T-helper 22 cell (primary cell): ENCODE data around the gene LCN15.
"Not testable (repeated sequence)": the region's sequence is repeated elsewhere in the genome, so short reads cannot be mapped to it uniquely, and the experiment has no call there.

Experiments used
- DNase-seq: peaks from one replicate; pipeline ENCODE4 v3.0.0-alpha.2; 2020; ENCODE audit warnings: low read depth

LCN15 gene

DNA sequence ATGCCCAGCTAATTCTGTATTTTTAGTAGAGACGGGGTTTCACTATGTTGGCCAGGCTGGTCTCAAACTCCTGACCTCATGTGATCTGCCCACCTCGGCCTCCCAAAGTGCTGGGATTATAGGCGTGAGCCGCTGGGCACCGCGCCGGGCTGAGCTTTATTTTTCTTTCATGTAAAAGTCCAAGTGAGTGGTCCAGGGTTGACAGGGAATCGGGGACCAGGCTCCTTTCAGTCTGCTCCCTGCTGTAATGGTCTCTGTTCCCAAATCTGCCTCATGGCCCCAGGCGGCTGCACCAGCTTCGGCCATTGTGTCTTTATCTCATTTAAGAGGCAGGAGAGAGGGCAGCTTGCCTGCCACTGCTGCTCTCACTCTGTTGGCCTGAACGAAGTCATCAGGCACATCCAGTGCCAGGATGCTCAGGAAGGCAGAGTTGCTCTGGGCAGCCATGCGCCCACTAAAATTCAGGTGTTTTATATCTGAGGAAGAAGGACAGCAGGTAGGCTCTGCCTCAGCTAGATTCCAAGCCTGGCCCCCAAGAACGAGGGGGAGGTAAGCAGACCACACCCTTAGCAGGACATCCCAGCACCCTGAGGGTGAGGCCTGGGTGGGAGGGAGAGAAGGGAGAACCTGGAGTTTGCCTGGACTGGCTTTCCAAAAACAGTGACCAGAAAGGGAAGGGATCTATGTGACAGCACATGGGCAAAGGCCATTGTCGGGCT is 30.1 kb upstream of the LCN15 start:
- no peak for DNase-seq

DNA sequence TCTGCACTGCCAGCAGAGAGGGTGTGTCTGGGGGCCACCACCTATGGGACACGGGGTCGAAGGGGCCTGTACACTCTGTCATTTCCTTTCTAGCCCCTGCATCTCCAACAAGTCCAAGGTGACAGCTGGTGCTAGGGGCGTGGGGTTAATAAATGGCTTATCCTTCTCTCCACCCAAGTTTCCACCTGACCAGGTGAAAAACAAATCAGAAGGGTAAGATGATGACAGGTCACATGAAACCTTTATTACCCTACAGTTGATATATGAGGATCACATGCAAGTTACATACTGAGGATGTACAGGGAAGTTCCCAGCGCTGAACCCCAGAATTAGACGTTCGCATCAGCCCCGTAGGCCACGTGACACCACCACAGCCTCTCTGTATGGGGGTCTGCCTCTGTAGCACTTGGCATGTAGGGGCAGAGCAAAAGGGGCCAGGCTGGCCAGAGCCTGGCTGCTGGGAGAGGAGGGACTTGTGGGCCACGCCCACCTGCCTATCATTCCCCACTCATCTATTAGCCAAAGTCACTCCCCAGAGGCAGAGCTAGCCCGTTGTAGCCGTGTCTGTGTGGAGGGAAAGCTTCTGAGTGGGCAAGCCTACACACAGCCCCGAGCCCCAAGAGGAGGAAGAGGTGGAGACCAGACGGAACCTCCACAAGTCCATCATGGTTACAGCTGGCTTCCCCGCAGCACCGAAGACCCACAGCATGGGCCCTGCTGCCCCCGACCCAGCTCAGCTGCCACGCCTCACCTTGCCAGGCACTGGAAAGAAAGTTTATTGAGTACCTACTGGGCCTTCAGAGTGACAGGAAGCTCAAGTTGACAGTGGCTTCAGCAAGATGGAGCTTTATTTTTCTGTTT is 29.0 kb upstream of the LCN15 start:
- DNase-seq, result no peak

GRCh38 chr9:136792321-136793085 is 28.2 kb upstream of the LCN15 start:
- DNase-seq, result no peak

GRCh38 chr9:136791516-136792276 is 27.4 kb upstream of the LCN15 start:
- DNase-seq, result peak; percentile 52

GRCh38 chr9:136790640-136791515 is 26.6 kb upstream of the LCN15 start, which contains the start of gene TMEM141:
TSS of gene TMEM141 (plus strand) at chr9:136791344. CDS start at chr9:136791371, 27 bp downstream.
- DNase-seq, result peak; percentile 100

DNA sequence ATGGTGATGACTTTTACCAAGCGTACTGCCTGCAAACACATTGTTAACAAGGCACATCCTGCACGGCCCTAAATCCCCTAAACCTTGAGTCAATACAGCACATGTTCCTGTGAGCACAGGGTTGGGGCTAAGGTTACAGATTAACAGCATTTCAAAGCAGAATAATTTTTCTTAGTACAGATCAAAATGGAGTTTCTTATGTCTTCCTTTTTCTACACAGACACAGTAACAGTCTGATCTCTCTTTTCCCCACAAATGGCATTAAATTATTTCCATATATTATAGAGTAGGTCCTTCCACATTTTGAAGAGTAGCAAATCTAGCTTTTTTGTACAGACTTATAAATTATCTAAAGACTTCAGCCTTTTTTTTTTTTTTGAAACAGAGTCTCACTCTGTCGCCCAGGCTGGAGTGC is 25.2 kb upstream of the LCN15 start:
- DNase-seq, result no peak

DNA sequence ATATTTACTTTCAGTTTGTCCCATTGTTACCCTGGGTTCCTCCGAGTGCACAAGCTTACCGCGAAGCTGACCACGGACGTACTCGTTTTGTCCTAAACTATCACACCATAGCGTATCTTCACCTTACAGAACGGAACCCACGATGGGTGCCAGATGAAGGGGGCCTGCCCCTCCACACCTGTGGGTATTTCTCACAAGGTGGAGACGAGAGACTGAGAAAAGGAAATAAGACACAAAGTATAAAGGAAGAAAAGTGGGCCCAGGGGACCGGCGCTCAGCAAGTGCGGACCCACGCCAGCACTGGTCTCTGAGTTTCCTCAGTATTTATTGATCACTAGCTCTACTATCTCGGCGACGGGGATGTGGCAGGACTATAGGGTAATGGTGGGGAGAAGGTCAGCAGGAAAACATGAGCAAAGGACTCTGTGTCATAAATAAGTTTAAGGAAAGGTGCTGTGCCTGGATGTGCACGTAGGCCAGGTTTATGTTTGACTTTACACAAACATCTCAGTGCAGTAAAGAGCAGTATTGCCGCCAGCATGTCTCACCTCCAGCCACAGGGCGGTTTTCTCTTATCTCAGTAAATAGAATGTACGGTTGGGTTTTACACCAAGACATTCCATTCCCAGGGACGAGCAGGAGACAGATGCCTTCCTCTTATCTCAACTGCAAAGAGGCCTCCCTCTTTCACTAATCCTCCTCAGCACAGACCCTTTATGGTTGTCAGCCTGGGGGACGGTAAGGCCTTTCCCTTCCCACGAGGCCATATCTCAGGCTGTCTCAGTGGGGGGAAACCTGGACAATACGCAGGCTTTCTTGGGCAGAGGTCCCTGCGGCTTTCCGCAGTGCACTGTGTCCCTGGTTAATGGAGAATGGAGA is 24.6 kb upstream of the LCN15 start:
- not testable (repeated sequence) for DNase-seq

DNA sequence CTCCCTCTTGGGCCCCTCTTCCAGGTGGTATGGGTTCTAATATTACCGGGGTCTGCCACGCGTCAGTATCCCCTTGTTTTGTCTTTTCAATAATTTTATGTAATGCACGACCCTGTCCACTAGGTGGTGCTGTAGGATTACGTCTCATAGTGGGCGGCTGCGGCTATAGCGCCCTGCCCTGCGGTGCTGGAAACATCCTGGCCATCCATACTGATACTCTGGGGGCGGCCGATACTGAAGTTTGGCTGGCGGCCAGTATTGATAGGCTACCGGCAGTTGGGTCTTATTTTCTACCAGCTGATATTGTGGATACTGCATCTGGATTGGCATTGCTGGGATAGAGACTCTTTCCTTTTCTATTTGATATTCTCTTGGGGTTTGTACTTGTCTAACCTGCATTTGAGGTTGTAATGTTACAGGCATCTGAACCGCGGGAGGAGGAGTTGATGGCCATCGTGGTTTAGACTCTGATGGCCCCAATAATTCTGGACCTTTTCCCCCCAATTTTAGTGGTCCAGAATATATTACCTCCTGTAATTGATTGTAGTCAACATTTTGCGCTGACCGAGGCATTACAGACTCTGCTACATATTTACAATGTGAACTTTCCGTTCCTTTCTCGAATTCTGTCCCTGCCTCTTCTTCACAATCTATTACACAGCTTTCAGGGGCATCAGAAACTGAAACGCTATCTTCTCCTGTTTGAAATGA is 23.5 kb upstream of the LCN15 start:
- DNase-seq, result peak; percentile 39

GRCh38 chr9:136786983-136787382 is 22.7 kb upstream of the LCN15 start:
- DNase-seq, result not testable (repeated sequence)

DNA sequence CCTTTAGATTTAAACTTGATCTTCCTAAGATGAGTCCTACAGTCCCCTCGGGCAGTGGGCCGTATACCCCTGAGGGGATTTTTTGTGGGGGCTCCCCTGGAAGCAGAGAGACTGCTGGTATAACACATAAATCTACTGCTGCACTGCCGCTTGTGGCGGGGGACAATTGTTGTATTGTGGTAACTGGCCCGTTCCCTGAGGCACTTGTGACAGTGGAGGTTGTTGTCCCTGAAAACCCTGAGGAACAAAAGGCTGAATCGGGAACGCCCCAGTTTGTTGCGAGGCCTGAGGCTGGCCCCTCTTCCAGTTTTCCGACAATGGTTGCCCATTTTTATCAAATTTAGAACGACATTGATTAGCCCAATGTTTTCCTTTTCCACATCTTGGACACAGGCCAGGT is 22.1 kb upstream of the LCN15 start:
- DNase-seq, result no peak

- not testable (repeated sequence) for DNase-seq
Measured at GRCh38 chr9:136785565-136786355, 21.4 kb upstream of the LCN15 start.

GRCh38 chr9:136784997-136785361 is 20.7 kb upstream of the LCN15 start:
- DNase-seq, result no peak

DNA sequence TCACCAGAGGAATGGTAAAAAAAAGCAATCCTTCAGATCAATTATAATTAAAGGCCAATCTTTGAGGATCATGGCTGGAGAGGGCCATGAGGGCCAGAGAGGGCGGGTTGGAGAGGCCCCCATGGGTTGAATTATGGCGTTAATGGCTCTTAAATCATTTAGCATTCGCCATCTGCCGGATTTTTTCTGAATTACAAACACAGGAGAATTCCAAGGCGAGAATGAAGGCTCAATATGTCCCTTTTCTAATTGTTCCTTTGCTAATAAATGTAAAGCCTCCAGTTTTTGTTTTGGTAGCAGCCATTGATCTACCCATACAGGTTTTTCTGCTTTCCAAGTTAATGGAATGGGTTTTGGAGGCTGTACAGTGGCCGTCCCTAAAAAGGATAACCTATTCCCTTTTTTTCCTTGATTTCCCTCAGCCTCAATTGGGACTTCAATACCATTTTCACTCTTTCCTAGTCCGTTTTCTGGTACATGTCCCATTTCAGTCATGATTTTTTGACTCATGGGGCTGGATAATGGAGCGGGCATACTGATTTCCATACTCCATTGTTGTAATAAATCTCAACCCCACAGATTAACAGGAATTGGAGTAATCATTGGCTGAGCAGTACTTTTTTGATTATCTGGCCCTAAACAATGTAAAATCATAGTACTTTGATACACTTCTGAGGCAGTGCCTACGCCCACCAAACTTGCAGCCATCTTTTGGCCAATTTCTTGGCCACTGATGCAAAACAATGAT is 20.1 kb upstream of the LCN15 start:
- DNase-seq, result no peak

GRCh38 chr9:136782452-136782851 is 18.1 kb upstream of the LCN15 start:
- DNase-seq, result no peak

- DNase-seq, result no peak
Measured at GRCh38 chr9:136779808-136780207, 15.5 kb upstream of the LCN15 start.

GRCh38 chr9:136777359-136777758 is 13.0 kb upstream of the LCN15 start:
- no peak for DNase-seq

- DNase-seq, result no peak
Measured at GRCh38 chr9:136776947-136777346, 12.6 kb upstream of the LCN15 start.

DNA sequence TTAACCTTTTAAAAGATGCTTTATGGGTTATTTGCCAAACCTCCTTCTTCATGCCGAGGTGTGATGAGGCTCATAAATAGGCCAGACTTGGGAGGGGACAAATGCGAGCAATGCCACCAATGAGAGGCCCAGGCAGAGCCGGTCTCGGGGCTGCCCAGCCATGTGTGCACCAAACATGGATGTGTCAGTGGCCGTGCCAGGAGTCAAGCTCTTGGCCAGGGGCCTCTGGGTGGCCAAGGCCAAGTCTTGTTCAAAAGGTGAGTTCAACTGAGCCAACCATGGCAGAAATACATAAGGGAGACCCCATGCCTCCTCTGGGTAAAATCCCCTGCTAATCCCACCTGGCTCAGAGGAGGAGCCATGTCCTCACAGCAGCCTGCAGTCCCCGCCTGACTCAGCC is 10.9 kb upstream of the LCN15 start:
- no peak for DNase-seq
